Type B pancreatic cell (in vitro differentiated cells): ENCODE results near the gene CUEDC1. TPM values are rescaled to one million over a fixed set of nuclear protein-coding genes. Genes with fewer than 3 reads are reported as not detected.
A peak's percentile ranks its signal among the peaks of the same experiment; 100 is the strongest.

ENCODE experiments used
- DNase-seq: peaks from one replicate; pipeline ENCODE4 v3.0.0; 2021; ENCODE audit warnings: mixed read lengths; ENCODE audit not compliant: unreplicated experiment; ENCODE audit errors: extremely low spot score
- H3K27ac Mint-ChIP-seq: 2 replicates; pipeline ENCODE4 v1.8.0; 2021; ENCODE audit warnings: mild to moderate bottlenecking, mixed read lengths
- H3K27me3 Mint-ChIP-seq: 2 replicates; pipeline ENCODE4 v1.8.0; 2021; ENCODE audit warnings: mixed read lengths
- H3K36me3 Mint-ChIP-seq: 2 replicates; pipeline ENCODE4 v1.8.0; 2021; ENCODE audit warnings: mixed read lengths
- H3K4me1 Mint-ChIP-seq: one replicate; pipeline ENCODE4 v1.8.0; 2021; ENCODE audit warnings: mixed read lengths; ENCODE audit not compliant: unreplicated experiment
- H3K4me3 Mint-ChIP-seq: 2 replicates; pipeline ENCODE4 v1.8.0; 2021; ENCODE audit warnings: mild to moderate bottlenecking, mixed read lengths
- H3K9me3 Mint-ChIP-seq: 2 replicates; pipeline ENCODE4 v1.8.0; 2021; ENCODE audit warnings: mixed read lengths
- total RNA-seq: library from RNA; stranded (reverse); gene quantifications from 2 replicates; pipeline ENCODE4 v1.2.1, GENCODE V29; 2021; ENCODE audit warnings: low replicate concordance
- TF ChIP-seq, protein P1 (sequence below): fragments of 200-600 bp; sonication (generic); conservative IDR thresholded peaks from 2 replicates; pipeline ENCODE4 v1.5.0; 2021; ENCODE audit warnings: antibody characterized with exemption, mild to moderate bottlenecking

CUEDC1 gene
- total RNA-seq, 1 donor from 2014 or later: 31.3 TPM

GRCh38 chr17:57949649-57950048 lies 5.6 kb downstream of the CUEDC1 start:
- peaks cover 3% of the 10 kb centered on the region for H3K36me3 Mint-ChIP-seq

DNA sequence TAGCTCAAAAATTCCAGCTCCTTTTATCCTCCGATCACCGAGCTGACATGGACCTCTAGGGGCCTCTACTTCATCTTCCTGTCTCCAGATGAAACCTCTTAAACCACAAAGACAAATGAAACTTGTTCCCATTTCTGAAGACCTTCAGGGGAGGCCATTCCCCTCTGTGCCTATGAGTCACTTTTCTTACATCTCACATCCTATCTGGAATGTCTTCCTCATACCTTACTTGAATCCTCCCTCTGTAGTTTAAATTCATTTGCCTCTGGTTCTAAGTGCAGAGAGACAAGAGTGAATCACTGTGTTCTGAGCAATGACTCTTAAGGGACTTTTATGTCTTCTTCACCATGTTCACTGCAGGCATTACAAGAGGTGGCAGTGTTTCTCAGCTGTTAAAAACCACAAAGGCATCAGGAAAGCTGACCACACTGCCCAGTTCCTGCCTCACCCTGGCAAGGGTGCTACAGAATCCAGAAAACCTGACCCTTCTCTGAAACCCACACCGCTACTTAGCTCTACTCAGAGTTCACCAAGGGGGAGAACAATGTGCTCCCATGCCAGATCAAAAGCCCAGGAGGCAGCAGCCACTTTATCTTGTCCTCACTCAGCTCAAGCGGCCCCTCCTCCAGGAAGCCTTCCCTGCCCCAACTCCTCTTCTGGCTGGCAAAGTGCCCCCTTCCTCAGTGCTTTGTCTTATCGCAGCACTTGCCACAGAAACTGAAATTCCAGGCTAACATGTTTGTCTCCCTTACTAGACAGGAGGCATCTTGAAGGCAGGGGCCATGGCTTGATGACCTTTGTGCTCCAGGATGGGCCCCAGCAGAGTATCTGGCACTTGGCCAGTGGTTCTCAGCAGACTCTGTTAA lies 6.4 kb downstream of the CUEDC1 start:
- Mint-ChIP-seq H3K36me3 (no peaks in the 10 kb centered on the region), H3K27ac (peak overlapping the region; percentile 94), H3K9me3 (no peaks in the 10 kb centered on the region), H3K4me1 (peaks cover 64% of the 10 kb centered on the region), H3K4me3 (peak overlapping the region; percentile 54), H3K27me3 (no peaks in the 10 kb centered on the region)
- no peak for DNase-seq
- TF ChIP-seq, protein P1, sequence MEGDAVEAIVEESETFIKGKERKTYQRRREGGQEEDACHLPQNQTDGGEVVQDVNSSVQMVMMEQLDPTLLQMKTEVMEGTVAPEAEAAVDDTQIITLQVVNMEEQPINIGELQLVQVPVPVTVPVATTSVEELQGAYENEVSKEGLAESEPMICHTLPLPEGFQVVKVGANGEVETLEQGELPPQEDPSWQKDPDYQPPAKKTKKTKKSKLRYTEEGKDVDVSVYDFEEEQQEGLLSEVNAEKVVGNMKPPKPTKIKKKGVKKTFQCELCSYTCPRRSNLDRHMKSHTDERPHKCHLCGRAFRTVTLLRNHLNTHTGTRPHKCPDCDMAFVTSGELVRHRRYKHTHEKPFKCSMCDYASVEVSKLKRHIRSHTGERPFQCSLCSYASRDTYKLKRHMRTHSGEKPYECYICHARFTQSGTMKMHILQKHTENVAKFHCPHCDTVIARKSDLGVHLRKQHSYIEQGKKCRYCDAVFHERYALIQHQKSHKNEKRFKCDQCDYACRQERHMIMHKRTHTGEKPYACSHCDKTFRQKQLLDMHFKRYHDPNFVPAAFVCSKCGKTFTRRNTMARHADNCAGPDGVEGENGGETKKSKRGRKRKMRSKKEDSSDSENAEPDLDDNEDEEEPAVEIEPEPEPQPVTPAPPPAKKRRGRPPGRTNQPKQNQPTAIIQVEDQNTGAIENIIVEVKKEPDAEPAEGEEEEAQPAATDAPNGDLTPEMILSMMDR: no peak

More at GRCh38 chr17:57949649-57950048, 5.6 kb downstream of the CUEDC1 start:
- H3K27me3 Mint-ChIP-seq: no peaks in the 10 kb centered on the region
- H3K4me1 Mint-ChIP-seq: peaks cover 66% of the 10 kb centered on the region
- H3K9me3 Mint-ChIP-seq: no peaks in the 10 kb centered on the region
- no peak for DNase-seq
- H3K4me3 Mint-ChIP-seq: peak overlapping the region; percentile 18
- peak overlapping the region; percentile 94 for H3K27ac Mint-ChIP-seq
- TF ChIP-seq, protein P1: no peak

DNA sequence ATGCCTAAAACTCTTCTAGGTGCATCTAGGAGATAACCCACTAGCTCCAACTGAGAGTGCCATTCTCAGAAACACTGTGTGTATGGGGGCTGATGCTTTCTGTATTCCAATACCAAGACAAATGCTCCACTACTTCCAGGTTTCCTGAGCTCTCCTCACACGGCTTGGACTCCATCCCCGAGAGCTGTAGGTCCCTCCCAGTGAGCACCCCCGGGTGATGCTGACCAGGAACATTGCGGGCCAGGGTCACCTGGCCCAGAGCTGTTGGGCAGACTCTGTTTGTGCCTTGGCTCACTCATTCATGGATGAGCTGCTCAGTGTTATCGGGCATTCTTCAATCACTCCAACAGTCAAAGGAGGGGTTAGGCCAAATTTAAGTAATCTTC lies 7.0 kb downstream of the CUEDC1 start:
- no peaks in the 10 kb centered on the region for H3K27me3 Mint-ChIP-seq
- H3K27ac Mint-ChIP-seq: peak overlapping the region; percentile 94
- H3K4me3 Mint-ChIP-seq: peak overlapping the region; percentile 54
- no peaks in the 10 kb centered on the region for H3K36me3 Mint-ChIP-seq
- no peak for DNase-seq
- no peaks in the 10 kb centered on the region for H3K9me3 Mint-ChIP-seq
- H3K4me1 Mint-ChIP-seq: peaks cover 65% of the 10 kb centered on the region
- TF ChIP-seq, protein P1: no peak

- no peaks in the 10 kb centered on the region for H3K27me3 Mint-ChIP-seq
- peak overlapping the region; percentile 67 for H3K4me3 Mint-ChIP-seq
- H3K27ac Mint-ChIP-seq: peak overlapping the region; percentile 91
- TF ChIP-seq, protein P1: no peak
- DNase-seq: no peak
- H3K36me3 Mint-ChIP-seq: no peaks in the 10 kb centered on the region
- H3K9me3 Mint-ChIP-seq: no peaks in the 10 kb centered on the region
- peaks cover 60% of the 10 kb centered on the region for H3K4me1 Mint-ChIP-seq
Measured at GRCh38 chr17:57947369-57947768, 7.8 kb downstream of the CUEDC1 start.

DNA sequence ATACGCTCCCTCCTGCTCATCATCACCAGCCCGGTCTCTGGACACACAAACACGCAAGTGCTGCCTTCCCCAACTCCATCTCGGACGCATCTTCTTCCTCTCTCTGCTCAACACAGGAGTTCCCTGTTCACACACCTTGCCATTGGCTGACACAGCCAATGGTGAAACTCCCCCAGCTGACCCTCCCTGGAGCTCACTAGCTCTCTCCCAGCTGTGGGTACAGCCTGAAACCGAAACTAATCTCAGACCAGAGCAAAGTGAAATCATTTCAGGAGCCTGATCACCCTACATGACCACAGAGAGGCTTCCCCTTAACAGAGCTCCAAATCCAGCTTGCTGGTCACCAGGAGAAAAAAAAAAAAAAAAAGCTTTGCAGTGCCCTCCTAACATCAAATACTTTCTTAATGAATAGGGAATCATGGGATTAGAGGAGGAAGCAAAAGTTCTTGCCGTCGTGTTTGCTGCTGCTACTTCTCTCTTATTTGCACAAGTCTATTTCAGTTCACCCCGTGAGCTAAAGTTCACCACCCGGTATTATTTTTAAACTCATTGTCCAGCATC lies 8.3 kb downstream of the CUEDC1 start:
- no peak for DNase-seq
- Mint-ChIP-seq H3K4me3 (peak overlapping the region; percentile 67), H3K27ac (peak overlapping the region; percentile 91), H3K36me3 (no peaks in the 10 kb centered on the region), H3K27me3 (no peaks in the 10 kb centered on the region), H3K9me3 (no peaks in the 10 kb centered on the region), H3K4me1 (peaks cover 62% of the 10 kb centered on the region)
- TF ChIP-seq, protein P1: no peak
